ES-I3 (cell line): ENCODE data around the gene DPAGT1.

Experiments used
- H3K36me3 ChIP-seq: 2 replicates; pipeline ENCODE4 v1.6.1; 2013; ENCODE audit warnings: mild to moderate bottlenecking, low read length, control low read depth, moderate library complexity; ENCODE audit not compliant: insufficient read depth
- H3K4me1 ChIP-seq: 2 replicates; pipeline ENCODE4 v1.6.1; 2013; ENCODE audit warnings: mild to moderate bottlenecking, control low read depth, low read length; ENCODE audit not compliant: insufficient read depth
- H3K9ac ChIP-seq: 2 replicates; pipeline ENCODE4 v1.6.1; 2013; ENCODE audit warnings: low read depth, mild to moderate bottlenecking, low read length, moderate library complexity
- H3K9me3 ChIP-seq: 2 replicates; pipeline ENCODE4 v1.6.1; 2013; ENCODE audit warnings: mild to moderate bottlenecking, low read length, moderate library complexity; ENCODE audit not compliant: control insufficient read depth, insufficient read depth

The DPAGT1 gene

GRCh38 chr11:119047205-119047604 lies 54.4 kb downstream of the DPAGT1 start:
- no peaks in the 10 kb centered on the region for H3K9me3 ChIP-seq
- H3K9ac ChIP-seq: no peak overlapping the region
- no peaks in the 10 kb centered on the region for H3K4me1 ChIP-seq
- peaks cover 40% of the 10 kb centered on the region for H3K36me3 ChIP-seq
